K562 (cell line): Measurements from ENCODE around the gene PCF11. TPM values are rescaled to one million over a fixed set of nuclear protein-coding genes. Genes with fewer than 3 reads are reported as not detected.
A peak's percentile ranks its signal among the peaks of the same experiment; 100 is the strongest.

Source experiments
- CBFB ChIP-seq: sonication (generic); formaldehyde crosslinking; IDR thresholded peaks from 2 replicates; pipeline ENCODE4 v1.4.0; 2020; ENCODE audit warnings: mild to moderate bottlenecking, missing genetic modification reagents
- CGGBP1 ChIP-seq: fragments of 250-450 bp; sonication (Bioruptor Pico); IDR thresholded peaks from 2 replicates; pipeline ENCODE4 v1.9.0; 2021; ENCODE audit warnings: mild to moderate bottlenecking
- CREB1 ChIP-seq, 2 experiments: sonication (generic) in 1 of 2; formaldehyde crosslinking in 1 of 2; IDR thresholded peaks; 2 replicates each; pipeline versions ENCODE4 v1.6.1 to v1.8.0; 2012 to 2022; ENCODE audit warnings: inconsistent platforms in 1 of 2, mild to moderate bottlenecking in 1 of 2, missing genetic modification reagents in 1 of 2, moderate library complexity in 1 of 2
- ELF1 ChIP-seq: fragments of 200-800 bp; sonication (Bioruptor generic); IDR thresholded peaks from 2 replicates; pipeline ENCODE4 v1.6.1; 2016; ENCODE audit warnings: missing genetic modification characterization, missing compliant biosample characterization
- ILF3 ChIP-seq: fragments of 450-650 bp; IDR thresholded peaks from 2 replicates; pipeline ENCODE4 v1.6.1; 2018; ENCODE audit warnings: antibody characterized with exemption, mild to moderate bottlenecking, moderate library complexity, borderline replicate concordance
- ILK ChIP-seq: fragments of 450-650 bp; IDR thresholded peaks from 2 replicates; pipeline ENCODE4 v1.6.1; 2016; ENCODE audit warnings: missing genetic modification characterization, low read depth, mild to moderate bottlenecking, missing compliant biosample characterization, moderate library complexity, borderline replicate concordance
- JUND ChIP-seq, 2 experiments: IDR thresholded peaks; 2 replicates in 1 of 2; 3 replicates in 1 of 2; pipeline ENCODE4 v1.6.1; 2011; ENCODE audit warnings: borderline replicate concordance in 2 of 2, low read depth in 2 of 2, low read length in 2 of 2, improper control_type of control experiment in 1 of 2, missing biosample characterization in 1 of 2, missing genetic modification characterization in 1 of 2, missing genetic modification reagents in 1 of 2
- MTA3 ChIP-seq: fragments of 450-650 bp; formaldehyde crosslinking; IDR thresholded peaks from 2 replicates; pipeline ENCODE4 v1.6.1; 2017; ENCODE audit warnings: mild to moderate bottlenecking, borderline replicate concordance
- NCOR1 ChIP-seq: fragments of 450-650 bp; IDR thresholded peaks from 2 replicates; pipeline ENCODE4 v1.6.1; 2016; ENCODE audit warnings: mild to moderate bottlenecking, moderate library complexity
- NR2F6 ChIP-seq: fragments of 450-650 bp; formaldehyde crosslinking; IDR thresholded peaks from 2 replicates; pipeline ENCODE4 v1.4.0; 2020; ENCODE audit warnings: mild to moderate bottlenecking
- OTX1 ChIP-seq: fragments of 450-650 bp; formaldehyde crosslinking; IDR thresholded peaks from 2 replicates; pipeline ENCODE4 v1.4.0; 2022; ENCODE audit warnings: mild to moderate bottlenecking
- PURB ChIP-seq: sonication (generic); formaldehyde crosslinking; IDR thresholded peaks from 2 replicates; pipeline ENCODE4 v1.9.0; 2021; ENCODE audit warnings: low read depth, mild to moderate bottlenecking, missing genetic modification reagents
- SAFB2 ChIP-seq: fragments of 200-400 bp; formaldehyde crosslinking; IDR thresholded peaks from 2 replicates; pipeline ENCODE4 v1.6.1; 2018; ENCODE audit warnings: borderline replicate concordance, low read length, low read depth, moderate library complexity; ENCODE audit not compliant: severe bottlenecking
- SNRNP70 ChIP-seq: fragments of 200-400 bp; formaldehyde crosslinking; optimal IDR thresholded peaks from 2 replicates; pipeline ENCODE3; 2017; ENCODE audit warnings: low read depth, low read length
- TAF7 ChIP-seq: fragments of 450-650 bp; IDR thresholded peaks from 2 replicates; pipeline ENCODE4 v1.6.1; 2016; ENCODE audit warnings: missing genetic modification characterization, missing compliant biosample characterization
- TOE1 ChIP-seq, 2 experiments: fragments of 450-650 bp in 1 of 2; sonication (generic) in 1 of 2; formaldehyde crosslinking in 1 of 2; IDR thresholded peaks; 2 replicates each; pipeline versions ENCODE4 v1.7.1 to v1.8.0; 2016 to 2022; ENCODE audit warnings: borderline replicate concordance in 2 of 2, mild to moderate bottlenecking in 2 of 2, antibody characterized with exemption in 1 of 2, inconsistent platforms in 1 of 2, low read depth in 1 of 2, missing genetic modification reagents in 1 of 2, moderate library complexity in 1 of 2
- ZNF165 ChIP-seq: fragments of 250-450 bp; sonication (Bioruptor Pico); IDR thresholded peaks from 2 replicates; pipeline ENCODE4 v1.4.0; 2020; ENCODE audit warnings: borderline replicate concordance
- ZNF280B ChIP-seq: fragments of 250-450 bp; sonication (Bioruptor Pico); IDR thresholded peaks from 2 replicates; pipeline ENCODE4 v1.5.1; 2021; ENCODE audit warnings: mild to moderate bottlenecking
- ZNF41 ChIP-seq: fragments of 250-450 bp; sonication (Bioruptor Pico); conservative IDR thresholded peaks from 2 replicates; pipeline ENCODE4 v1.4.0; 2020; ENCODE audit warnings: mild to moderate bottlenecking
- polyA plus RNA-seq, 8 experiments: library from polyadenylated mRNA; depleted of rRNA in 4 of 8; stranded (reverse) in 5 of 8; unstranded in 3 of 8; fragments of >200 nt; fragmentation: Nextera tagmentation in 2 of 8; fragmentation: Illumina TruSeq in 1 of 8; extraction: Ambion mirVana in 2 of 8; extraction: Trizol in 1 of 8; gene quantifications; 2 replicates each; pipeline versions ENCODE4 v1.2.1 to v1.2.3, GENCODE V29; 2011 to 2014; ENCODE audit warnings: inconsistent platforms in 1 of 8, missing spikeins in 1 of 8
- total RNA-seq, 7 experiments: library from RNA; depleted of rRNA in 6 of 7; stranded (reverse); fragments of >200 nt in 6 of 7; fragmentation: Illumina TruSeq in 2 of 7; extraction: Trizol in 2 of 7; gene quantifications; 2 replicates each; pipeline versions ENCODE4 v1.2.1 to v1.2.3, GENCODE V29; 2011 to 2021; ENCODE audit warnings: low replicate concordance in 1 of 7
- TF ChIP-seq, protein P1 (sequence below), 2 experiments: fragments of 450-650 bp in 1 of 2; IDR thresholded peaks; 2 replicates each; pipeline ENCODE4 v1.6.1; 2011 to 2017; ENCODE audit warnings: low read depth in 2 of 2, antibody characterized with exemption in 1 of 2, borderline replicate concordance in 1 of 2, low read length in 1 of 2, mild to moderate bottlenecking in 1 of 2, mixed read lengths in 1 of 2; ENCODE audit not compliant: control insufficient read depth in 1 of 2

Gene PCF11
- total and polyA plus RNA-seq, 9 of the 15 experiments (the other 6 are each of a cell fraction or from before 2014, with no cell fraction given), result 9.3 to 91.6 (median 54.4) TPM

- TF ChIP-seq JUND (IDR thresholded peaks at IDR 0.05; ENCODE audit: borderline replicate concordance, low read depth, low read length) (no peak), JUND (tag; IDR thresholded peaks at IDR 0.05; ENCODE audit: borderline replicate concordance, low read depth, low read length) (no peak), ILF3 (peak; percentile 75), ELF1 (tag) (no peak), ILK (no peak), NCOR1 (no peak), CGGBP1 (CRISPR knock-in tag) (0 out of 2 replicates have a peak, but pooled peaks have one; percentile 29), CBFB (no peak), ZNF165 (CRISPR knock-in tag) (no peak), MTA3 (no peak), TOE1 (IDR thresholded peaks at IDR 0.05; ENCODE audit: borderline replicate concordance) (no peak), TOE1 (CRISPR knock-in tag; IDR thresholded peaks at IDR 0.05; ENCODE audit: borderline replicate concordance, low read depth) (no peak), PURB (CRISPR knock-in tag) (no peak), ZNF41 (CRISPR knock-in tag) (no peak), NR2F6 (no peak), OTX1 (CRISPR knock-in tag) (no peak), CREB1 (IDR thresholded peaks at IDR 0.05) (0 out of 2 replicates have a peak, but pooled peaks have one; percentile 7), CREB1 (CRISPR knock-in tag; IDR thresholded peaks at IDR 0.05) (no peak), TAF7 (no peak), SAFB2 (no peak), SNRNP70 (no peak), ZNF280B (CRISPR knock-in tag) (no peak)
- TF ChIP-seq, protein P1, sequence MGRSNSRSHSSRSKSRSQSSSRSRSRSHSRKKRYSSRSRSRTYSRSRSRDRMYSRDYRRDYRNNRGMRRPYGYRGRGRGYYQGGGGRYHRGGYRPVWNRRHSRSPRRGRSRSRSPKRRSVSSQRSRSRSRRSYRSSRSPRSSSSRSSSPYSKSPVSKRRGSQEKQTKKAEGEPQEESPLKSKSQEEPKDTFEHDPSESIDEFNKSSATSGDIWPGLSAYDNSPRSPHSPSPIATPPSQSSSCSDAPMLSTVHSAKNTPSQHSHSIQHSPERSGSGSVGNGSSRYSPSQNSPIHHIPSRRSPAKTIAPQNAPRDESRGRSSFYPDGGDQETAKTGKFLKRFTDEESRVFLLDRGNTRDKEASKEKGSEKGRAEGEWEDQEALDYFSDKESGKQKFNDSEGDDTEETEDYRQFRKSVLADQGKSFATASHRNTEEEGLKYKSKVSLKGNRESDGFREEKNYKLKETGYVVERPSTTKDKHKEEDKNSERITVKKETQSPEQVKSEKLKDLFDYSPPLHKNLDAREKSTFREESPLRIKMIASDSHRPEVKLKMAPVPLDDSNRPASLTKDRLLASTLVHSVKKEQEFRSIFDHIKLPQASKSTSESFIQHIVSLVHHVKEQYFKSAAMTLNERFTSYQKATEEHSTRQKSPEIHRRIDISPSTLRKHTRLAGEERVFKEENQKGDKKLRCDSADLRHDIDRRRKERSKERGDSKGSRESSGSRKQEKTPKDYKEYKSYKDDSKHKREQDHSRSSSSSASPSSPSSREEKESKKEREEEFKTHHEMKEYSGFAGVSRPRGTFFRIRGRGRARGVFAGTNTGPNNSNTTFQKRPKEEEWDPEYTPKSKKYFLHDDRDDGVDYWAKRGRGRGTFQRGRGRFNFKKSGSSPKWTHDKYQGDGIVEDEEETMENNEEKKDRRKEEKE (IDR thresholded peaks at IDR 0.05; ENCODE audit: borderline replicate concordance in 1 of 2, control insufficient read depth in 1 of 2, low read depth in 2 of 2, low read length in 1 of 2), result 0 out of 4 replicates have a peak, but pooled peaks of 1 of the 2 experiments have one; percentile 41
Measured at GRCh38 chr11:83159902-83160865, 3.3 kb downstream of the PCF11 start (continued).
